ENCODE results near the gene NCAN. TPM values are rescaled to one million over a fixed set of nuclear protein-coding genes. Genes with fewer than 3 reads are reported as not detected.
A peak's percentile ranks its signal among the peaks of the same experiment; 100 is the strongest.
"Not testable (repeated sequence)": the region's sequence is repeated elsewhere in the genome, so short reads cannot be mapped to it uniquely, and the experiment has no call there.

Gene NCAN
- polyA plus RNA-seq (2013, experiment 1 of 2; ENCODE audit: insufficient read length) = 0.08 TPM
- polyA plus RNA-seq (2013, experiment 2 of 2; ENCODE audit: insufficient read length) = not detected

- no peak for DNase-seq
These were observed at the start of gene NCAN for GRCh38 chr19:19211499-19212420. Gene NCAN (plus strand): TSS chr19:19211958. CDS start chr19:19216954, 4,996 bp downstream.

DNA sequence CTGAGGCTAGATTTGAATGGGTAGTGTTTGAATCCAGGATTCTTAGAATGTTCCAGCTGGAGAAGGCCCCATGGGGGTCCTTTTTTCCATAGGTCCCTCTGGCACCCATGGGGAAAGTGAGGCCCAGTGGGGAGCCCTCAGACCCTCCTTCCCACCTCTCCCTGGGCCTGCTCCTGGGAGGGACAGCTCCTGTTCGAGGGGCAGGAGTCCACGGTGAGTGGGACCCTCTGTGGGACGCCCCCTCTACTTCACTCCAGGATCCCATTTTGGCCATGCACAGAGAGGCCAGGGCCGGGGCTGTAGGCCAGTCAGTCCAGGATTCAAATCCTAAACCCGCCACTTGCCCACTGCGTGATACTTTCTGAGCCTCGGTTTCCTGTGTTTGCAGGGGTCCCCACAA is 49.3 kb upstream of the NCAN start:
- DNase-seq = no peak

GRCh38 chr19:19165396-19165795 is 46.4 kb upstream of the NCAN start:
- no peak for DNase-seq

GRCh38 chr19:19167612-19168011 is 44.1 kb upstream of the NCAN start:
- DNase-seq = no peak

DNA sequence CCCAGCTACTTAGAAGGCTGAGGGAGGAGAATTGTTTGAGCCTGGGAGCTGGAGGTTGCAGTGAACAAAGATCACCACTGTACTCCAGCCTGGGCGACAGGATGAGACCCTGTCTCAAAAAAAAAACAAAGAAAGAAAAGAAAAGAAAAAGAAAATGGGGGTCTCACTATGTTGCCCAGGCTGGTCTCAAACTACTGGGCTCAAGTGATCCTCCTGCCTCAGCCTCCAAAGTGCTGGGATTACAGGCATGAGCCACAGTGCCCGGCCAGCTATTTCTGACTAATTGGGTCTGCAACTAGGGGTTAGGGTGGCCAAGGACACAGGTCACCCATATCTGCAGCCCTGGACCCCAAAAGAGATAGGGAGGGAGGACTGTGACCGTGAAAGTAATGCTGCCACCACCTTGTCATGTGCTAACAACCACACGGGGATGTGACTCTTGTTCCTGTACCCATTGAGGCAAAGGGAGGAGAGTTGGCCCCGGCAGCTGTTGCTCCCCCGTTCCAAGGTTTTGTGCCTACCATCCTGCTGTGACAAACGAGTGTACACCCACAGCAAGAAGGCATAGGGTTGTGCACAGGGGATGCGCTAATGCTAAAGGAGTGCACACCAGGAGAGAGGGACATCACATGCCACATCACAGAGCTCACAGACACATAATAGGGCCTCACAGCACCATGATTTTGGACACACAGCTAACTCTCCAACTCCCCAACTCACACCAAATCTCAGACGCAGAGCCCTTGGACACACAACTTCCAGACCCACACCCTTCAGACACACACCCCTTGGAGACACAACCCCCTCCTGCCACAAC is 42.3 kb upstream of the NCAN start:
- DNase-seq = no peak

GRCh38 chr19:19170053-19170872 is 41.5 kb upstream of the NCAN start, which contains the start of gene MEF2B:
Gene MEF2B (minus strand): TSS chr19:19170263. CDS start chr19:19150735, 19,528 bp downstream.
- DNase-seq = peak; percentile 50

GRCh38 chr19:19170873-19171672 is 40.7 kb upstream of the NCAN start:
- DNase-seq = peak; percentile 18

DNA sequence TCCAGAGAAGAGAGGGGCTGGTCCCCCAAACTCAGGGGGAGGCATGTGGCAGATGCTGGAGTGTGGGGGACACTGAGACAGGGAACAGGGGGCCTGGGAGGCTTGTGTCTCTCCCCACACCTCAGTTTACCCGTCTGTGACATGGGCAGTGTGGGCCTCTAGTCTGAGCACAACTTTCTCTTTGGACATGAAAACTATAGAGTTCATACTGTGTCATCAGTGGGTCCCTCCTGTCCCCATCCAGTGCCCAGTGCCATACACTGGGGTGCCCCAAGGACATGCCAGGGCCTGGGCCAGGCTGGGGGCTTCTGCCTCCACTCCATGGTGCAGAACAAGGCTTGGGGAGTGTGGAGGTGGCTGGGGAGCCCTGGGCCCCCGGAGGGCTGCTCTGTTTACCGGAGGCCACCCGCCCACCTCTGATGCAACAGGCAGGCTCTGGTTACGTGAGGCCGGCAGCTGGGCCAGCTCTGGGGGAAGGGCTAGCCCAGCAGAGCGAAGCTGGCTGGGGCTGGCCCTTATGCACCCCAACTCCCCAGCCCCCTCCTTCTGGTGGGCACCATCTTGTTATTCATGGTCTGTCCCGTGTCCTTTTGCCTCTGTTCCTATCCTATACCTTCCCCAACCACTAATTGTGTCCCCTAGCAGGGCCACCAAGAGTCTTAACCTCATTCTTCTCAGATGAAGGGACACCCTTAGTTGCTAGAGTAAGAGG is 39.8 kb upstream of the NCAN start:
- DNase-seq = peak; percentile 81

DNA sequence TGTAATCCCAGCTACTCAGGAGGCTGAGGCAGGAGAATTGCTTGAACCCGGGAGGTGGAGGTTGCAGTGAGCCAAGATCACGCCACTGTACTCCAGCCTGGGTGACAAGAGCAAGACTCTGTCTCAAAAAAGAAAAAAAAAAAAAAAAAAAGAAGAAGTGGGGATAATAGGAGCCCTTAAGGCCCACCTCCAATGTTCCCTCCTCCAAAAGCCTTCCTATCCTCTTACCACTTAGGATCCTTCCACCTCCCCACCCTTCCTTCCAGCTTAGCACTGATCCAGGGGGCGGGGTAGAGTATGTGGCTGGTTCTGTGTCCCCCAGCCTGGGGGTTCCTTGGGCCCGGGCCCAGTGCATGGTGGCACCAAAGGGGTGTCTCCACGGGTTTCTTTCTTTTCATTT is 38.5 kb upstream of the NCAN start:
- DNase-seq = not testable (repeated sequence)

- DNase-seq = no peak
These were observed 34.8 kb upstream of the NCAN start for GRCh38 chr19:19176950-19177349.

DNA sequence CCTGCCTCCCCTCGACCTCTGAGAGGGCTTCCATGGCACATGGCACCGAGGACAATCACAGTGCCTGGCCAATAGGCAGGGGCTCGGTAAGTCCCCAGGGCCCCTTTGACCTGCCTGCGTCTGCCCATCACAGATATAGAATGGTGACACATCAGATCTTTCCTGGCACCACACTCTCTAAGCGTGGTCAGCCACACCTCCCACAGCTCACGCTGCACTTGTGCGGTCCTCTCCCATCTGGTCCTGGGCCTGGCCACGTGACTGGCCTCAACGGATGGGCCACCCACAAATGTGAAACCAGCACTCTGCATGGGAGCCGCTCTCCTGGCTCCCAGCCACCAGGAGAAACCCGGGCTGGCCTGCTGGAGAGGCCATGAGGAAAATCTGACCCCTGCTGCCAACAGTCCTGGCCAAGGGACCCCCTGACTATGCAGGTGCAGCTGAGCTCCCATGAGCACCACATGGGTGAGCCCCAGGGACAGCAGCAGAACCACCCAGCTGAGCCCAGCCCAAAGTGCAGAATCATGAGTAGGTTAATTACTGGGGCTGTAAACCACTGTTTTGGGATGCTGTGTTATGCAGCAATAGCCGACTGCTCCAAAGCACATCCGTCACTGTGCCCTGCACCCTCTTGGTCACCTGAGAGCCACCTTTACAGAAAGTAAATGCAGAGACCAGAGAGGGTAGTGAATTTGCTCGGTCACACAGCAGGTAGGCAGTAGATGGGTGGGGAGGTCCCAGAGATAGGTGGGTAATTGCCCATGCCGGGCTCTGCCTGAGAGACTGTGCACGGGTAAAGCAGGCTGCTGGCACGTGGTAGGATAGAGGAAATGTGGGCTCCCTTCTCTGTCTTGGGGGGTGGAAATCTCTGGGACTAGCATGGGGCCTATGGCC is 32.0 kb upstream of the NCAN start:
- no peak for DNase-seq

DNA sequence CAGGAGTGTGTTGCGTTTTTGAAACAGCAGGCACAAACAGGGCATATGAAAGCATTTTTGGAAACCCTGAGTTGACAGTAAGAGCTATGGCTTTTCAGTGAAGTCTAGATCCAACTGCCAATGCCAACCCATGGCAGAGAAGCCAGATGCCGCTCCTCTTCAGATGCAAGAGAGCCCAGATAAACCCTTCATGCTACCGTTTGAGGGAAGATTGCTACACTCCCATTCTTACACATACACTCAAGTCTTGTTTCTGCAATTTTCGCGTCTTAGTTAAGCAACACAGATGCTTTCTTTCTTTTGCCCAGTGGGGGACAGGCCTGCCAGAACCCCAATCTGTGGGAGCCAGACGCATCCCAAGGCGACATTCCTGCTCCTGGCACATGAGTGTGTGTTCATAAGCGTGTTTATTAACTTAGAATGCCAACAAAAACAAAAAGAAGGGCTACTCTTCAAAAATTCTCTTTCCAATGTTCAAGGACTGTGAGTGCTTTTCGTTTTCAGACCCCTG is 30.2 kb upstream of the NCAN start:
- DNase-seq = no peak

- peak; percentile 21 for DNase-seq
These were observed 25.7 kb upstream of the NCAN start for GRCh38 chr19:19185853-19186740.

DNA sequence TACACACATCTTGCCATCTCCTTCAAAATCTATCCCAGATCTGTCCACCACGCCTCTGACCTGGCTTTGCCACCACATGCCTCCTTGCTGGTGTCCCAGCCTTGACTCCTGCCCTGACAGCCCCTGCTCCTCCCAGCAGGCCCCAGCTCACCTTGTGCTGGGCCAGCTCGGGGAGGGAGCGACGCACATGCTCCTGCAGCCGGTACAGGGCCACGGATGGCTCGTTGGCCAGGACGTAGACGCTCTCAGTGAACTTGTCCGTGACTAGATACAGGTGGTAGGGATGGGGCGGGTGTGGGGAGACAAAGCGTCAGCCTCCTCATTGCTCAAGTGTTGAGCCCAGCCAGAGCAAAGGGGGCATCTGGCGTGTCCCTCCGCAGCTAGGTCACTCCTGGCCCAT is 25.0 kb upstream of the NCAN start:
- no peak for DNase-seq

GRCh38 chr19:19191768-19192077 is 20.0 kb upstream of the NCAN start:
- no peak for DNase-seq

GRCh38 chr19:19192078-19192882 is 19.5 kb upstream of the NCAN start, which contains the start of the genes BORCS8 and RFXANK:
Gene BORCS8 (minus strand): TSS chr19:19192152. CDS start chr19:19192117, 35 bp downstream.
Gene RFXANK (plus strand): TSS chr19:19192258. CDS start chr19:19193947, 1,689 bp downstream.
- DNase-seq = peak; percentile 100

- DNase-seq = no peak
These were observed 18.8 kb upstream of the NCAN start for GRCh38 chr19:19192910-19193423.

Measured in fibroblast of skin of abdomen (primary cell).